Cardiac fibroblast (primary cell): ENCODE results near the gene CREB3L2.

ENCODE experiments used
- DNase-seq, 2 donors: peaks; one replicate each; pipeline versions ENCODE4 v3.0.0 to v3.0.0-alpha.2; 2010; ENCODE audit warnings: low read depth in 2 of 2
- H3K4me3 ChIP-seq, 2 donors: replicated peaks in 1 of 2; 1 replicate in 1 of 2; 2 replicates in 1 of 2; pipeline ENCODE4 v1.5.1; 2011; ENCODE audit warnings: low read depth in 2 of 2, low read length in 2 of 2, mild to moderate bottlenecking in 2 of 2, moderate library complexity in 1 of 2
- TF ChIP-seq, protein P1 (sequence below): IDR thresholded peaks from one replicate; pipeline ENCODE4 v1.5.1; 2011; ENCODE audit warnings: low read depth, mild to moderate bottlenecking, low read length, inconsistent platforms

CREB3L2 gene

GRCh38 chr7:137862358-137862757, 139.5 kb downstream of the CREB3L2 start:
- H3K4me3 ChIP-seq: no peak overlapping the region
- TF ChIP-seq, protein P1, sequence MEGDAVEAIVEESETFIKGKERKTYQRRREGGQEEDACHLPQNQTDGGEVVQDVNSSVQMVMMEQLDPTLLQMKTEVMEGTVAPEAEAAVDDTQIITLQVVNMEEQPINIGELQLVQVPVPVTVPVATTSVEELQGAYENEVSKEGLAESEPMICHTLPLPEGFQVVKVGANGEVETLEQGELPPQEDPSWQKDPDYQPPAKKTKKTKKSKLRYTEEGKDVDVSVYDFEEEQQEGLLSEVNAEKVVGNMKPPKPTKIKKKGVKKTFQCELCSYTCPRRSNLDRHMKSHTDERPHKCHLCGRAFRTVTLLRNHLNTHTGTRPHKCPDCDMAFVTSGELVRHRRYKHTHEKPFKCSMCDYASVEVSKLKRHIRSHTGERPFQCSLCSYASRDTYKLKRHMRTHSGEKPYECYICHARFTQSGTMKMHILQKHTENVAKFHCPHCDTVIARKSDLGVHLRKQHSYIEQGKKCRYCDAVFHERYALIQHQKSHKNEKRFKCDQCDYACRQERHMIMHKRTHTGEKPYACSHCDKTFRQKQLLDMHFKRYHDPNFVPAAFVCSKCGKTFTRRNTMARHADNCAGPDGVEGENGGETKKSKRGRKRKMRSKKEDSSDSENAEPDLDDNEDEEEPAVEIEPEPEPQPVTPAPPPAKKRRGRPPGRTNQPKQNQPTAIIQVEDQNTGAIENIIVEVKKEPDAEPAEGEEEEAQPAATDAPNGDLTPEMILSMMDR: no peak
- no peak for DNase-seq

GRCh38 chr7:137860542-137860941, 141.3 kb downstream of the CREB3L2 start:
- TF ChIP-seq, protein P1: no peak
- no peak overlapping the region for H3K4me3 ChIP-seq
- DNase-seq: no peak

DNA sequence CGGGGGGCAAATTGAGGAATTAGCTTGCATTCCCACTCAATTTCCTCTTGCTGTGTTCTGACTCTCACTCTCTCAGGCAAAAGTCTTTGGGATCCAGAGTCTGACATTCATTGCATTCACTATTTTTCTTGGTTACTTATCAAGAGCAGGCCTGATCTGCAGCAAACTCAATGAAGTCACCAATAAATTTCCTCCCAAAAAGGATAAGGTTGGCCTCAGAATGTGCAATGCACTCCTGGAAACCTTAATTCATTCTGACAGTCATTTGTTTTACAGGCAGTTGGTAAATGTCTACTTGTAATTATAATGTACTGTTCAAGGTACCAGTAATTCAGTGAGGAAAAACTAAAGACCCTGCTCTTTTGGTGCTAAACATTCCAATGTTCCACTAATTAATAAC, 148.8 kb downstream of the CREB3L2 start:
- no peak for DNase-seq
- TF ChIP-seq, protein P1: no peak
- no peak overlapping the region for H3K4me3 ChIP-seq

- no peak overlapping the region for H3K4me3 ChIP-seq
- TF ChIP-seq, protein P1: no peak
Measured at GRCh38 chr7:137852108-137852507, 149.8 kb downstream of the CREB3L2 start.

DNA sequence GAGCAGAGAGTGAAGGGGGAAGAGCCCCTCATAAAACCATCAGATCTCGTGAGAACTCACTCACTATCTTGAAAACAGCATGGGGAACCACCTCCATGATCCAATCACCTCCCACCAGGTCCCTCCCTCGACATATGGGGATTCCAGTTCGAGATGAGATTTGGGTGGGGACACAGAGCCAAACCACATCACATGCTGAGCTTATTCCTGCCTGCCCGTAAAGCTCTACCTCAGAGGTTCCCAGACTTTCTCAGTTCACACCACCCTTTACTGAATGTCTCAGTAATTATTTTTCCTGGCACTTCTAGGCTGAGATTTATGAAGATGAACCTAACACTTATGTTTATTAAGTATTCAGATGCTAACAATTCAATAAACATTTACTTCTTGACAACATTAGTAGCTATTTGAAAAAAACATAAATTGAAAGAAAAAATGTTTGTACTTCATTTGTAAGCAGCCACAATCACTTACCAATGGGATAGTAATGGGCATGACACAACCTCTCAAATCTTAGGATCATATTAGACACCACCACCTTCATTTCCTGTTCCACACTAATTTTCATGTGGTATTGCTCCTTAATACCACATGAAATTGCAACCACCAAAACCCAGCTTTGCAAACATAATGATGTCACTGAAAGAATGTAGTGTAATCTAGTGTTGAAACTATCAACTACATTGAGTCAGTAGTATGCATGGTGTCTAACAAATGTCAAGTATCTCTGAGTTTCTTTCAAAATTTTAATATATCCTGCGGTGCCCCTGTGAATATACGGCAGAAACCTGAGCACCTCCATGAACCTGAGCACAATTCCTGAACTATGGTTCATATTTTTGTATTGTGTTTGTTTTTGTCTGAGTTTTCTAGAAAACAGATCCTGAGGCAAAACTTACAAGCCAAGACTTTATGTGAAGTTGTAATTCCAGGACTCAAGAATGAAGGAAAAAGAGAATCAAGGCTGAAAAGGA, 150.6 kb downstream of the CREB3L2 start:
- TF ChIP-seq, protein P1: no peak
- DNase-seq: peak in 1 of 2 donors; percentile 75
- no peak overlapping the region for H3K4me3 ChIP-seq

More at GRCh38 chr7:137852108-137852507, 149.8 kb downstream of the CREB3L2 start:
- DNase-seq: no peak

DNA sequence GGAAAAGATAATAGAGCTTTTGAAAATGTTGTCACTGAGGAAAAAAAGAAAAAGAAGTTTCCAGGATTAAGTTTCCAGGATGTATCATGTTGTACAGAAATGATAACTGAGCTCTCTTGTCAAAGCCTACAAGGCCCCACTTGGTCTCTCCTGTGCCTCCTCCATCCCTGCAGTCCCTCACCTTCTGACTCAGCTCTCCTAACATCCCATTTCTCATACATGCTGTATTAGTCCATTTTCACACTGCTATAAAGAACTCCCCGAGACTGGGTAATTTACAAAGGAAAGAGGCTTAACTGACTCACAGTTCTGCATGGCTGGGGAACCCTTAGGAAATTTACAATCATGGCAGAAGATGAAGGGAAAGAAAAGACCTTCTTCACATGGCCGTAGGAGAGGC, 151.3 kb downstream of the CREB3L2 start:
- H3K4me3 ChIP-seq: no peak overlapping the region
- TF ChIP-seq, protein P1: no peak
- DNase-seq: peak in 1 of 2 donors; percentile 70
